Suppressor macrophage treated with lipopolysaccharide for 4 hours (primary cell): ENCODE results near the gene SERTAD3.
"Not testable (repeated sequence)": the region's sequence is repeated elsewhere in the genome, so short reads cannot be mapped to it uniquely, and the experiment has no call there.

Experiments
- DNase-seq: peaks from one replicate; pipeline ENCODE4 v3.0.0-alpha.2; 2020

The SERTAD3 gene, protein sequence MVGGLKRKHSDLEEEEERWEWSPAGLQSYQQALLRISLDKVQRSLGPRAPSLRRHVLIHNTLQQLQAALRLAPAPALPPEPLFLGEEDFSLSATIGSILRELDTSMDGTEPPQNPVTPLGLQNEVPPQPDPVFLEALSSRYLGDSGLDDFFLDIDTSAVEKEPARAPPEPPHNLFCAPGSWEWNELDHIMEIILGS

DNA sequence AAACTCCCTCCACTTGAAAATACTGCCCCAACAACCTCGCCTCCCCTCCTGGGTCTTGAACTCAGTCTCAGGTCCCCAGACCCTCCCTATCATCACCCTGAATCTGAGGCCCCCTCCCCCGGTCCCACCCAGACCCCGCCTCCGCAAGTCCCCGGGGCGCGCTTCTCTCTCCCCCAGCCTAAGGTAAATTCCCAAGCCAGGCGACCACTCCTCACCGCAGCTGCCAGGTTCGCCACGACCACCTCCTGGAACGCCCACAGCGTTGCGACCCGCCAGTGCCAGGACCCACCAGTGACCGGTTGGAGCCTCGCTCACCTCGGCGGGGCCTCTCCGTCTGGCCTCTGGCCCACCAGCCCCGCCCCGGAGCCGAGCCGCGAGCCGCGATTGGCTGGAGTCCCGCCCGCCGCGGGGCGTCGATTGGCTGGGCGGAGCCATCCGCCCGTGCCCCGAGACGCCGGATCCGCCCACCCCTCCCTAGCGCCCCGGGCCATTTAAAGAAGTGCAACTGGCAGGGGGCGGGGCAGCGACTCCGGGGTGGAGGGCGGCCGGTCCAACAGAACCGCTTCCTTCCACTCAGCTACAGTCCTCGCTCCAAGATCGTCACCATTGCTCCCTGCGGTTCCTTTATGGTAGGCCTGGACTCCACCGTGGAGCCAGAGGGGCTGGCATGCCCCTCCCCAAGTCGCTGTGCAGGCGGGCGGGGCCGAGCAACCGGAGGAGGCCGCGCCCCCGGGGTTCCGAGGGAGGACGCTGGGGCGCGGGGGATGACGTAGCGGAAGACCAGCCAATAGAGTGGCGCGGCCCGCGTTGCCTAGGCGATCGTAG is at the start of gene SERTAD3:
Gene SERTAD3, minus strand, starts transcription at position 336 of the 825 bp plus-strand sequence. CDS start 2,255 bp downstream, outside the sequence.
- peak; percentile 99 for DNase-seq

DNA sequence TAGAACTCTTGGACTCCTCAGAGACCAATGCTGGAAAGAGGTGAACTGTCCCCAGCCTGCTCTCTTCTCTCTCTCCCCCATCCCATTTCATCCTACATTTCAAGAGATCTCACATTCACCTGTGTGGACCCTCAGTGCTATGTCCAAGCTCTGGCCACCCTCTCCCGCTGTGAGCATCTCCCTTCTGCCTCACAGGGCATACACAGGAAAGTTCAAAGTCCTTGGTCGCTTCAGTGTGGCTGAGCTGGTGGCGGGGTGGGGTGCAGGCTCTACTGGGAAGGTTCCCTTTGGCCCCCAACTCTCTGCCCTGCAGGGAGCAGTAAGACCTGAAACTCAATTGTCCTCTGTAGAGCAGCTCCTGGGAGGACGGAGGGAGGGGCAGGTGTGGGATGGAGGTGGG is 49.6 kb upstream of the SERTAD3 start:
- no peak for DNase-seq

DNA sequence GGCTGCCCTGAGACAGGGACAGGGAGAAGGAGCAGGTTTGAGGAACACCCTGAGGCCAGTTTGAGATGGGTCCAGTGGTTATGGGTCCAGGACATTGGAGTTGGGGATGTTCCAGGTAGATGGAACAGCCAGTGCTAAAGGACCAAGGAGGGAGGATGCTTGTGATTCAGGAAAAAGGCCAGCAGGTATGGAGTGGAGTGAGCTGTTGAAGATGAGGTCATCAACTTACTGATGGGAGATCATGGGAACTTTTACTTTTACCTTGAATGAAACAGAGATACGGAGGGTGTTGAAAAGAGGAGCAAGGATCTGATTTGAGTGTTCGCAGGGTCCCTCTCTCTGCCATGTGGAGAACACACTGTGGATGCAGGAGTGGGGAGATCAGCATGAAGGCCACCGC is 48.1 kb upstream of the SERTAD3 start:
- no peak for DNase-seq

DNA sequence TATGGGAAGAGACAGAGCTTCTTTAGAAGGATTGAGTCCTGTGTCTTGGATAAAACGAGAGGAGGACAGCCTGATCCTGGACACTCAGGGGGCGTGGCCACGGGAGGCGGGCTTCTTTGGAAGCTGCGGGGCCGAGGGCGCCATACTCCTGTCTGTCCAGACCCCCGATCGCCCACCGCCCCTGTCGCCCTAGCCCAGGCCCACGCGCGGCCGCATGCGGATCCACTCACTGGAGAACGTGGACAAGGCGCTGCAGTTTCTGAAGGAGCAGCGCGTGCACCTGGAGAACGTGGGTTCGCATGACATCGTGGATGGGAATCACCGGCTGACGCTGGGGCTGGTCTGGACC is 45.7 kb upstream of the SERTAD3 start:
- no peak for DNase-seq

DNA sequence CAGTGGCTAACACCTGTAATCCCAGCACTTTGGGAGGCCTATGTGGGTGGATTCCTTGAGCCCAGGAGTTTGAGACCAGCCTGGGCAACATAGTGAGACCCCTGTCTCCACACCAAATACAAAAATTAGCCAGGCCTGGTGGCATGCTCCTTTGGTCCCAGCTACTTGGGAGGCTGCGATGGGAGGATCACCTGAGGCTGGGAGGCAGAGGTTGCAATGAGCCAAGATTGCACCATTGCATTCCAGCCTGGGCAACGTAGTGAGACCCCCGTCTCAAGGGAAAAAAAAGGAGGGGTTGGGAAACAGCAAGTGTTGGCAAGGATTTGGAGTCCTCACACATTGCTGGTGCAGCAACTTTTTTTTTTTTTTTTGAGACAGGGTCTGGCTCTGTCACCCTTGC is 41.9 kb upstream of the SERTAD3 start:
- no peak for DNase-seq

DNA sequence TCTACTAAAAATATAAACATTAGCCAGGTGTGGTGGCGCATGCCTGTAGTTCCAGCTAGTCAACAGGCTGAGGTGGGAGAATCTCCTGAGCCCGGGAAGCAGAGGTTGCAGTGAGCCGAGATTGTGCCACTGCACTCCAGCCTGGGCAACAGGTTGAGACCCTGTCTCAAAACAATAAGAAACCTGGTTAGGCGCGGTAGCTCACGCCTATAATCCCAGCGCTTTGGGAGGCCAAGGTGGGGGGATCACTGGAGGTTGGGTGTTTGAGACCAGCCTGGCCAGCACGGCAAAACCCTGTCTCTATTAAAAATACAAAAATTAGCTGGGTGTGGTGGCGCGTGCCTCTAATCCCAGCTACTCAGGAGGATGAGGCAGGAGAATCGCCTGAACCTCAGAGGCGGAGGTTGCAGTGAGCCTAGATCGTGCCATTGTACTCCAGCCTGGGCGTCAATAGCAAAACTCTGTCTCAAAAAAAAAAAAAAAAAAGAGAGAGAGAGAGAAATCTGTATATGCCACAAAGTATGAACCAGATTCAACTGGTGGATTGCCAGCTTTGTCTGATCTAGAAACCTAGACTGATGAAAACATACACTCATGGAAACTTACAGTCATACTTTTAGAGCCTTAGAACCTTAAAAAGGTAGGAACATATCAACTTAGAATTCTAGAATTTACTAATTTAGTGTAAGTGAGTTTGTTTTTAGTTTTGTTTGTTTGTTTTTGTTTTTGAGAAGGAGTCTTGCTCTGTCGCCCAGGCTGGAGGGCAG is 31.9 kb upstream of the SERTAD3 start:
- not testable (repeated sequence) for DNase-seq

DNA sequence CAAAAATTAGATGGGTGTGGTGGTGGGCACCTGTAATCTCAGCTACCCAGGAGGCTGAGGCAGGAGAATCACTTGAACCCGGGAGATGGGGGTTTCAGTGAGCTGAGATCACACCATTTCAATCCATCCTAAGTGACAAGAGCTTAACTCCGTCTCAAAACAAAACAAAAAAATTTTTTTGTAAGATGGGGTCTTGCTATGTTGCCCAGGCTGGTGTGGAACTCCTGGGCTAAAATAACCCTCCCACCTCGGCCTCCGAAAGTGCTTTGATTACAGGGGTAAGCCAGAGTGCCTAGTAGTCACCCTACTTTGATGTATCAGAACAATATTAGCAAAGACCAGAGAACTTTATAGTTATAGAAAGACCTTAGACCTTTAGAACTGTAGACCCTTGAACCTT is 30.6 kb upstream of the SERTAD3 start:
- no peak for DNase-seq

DNA sequence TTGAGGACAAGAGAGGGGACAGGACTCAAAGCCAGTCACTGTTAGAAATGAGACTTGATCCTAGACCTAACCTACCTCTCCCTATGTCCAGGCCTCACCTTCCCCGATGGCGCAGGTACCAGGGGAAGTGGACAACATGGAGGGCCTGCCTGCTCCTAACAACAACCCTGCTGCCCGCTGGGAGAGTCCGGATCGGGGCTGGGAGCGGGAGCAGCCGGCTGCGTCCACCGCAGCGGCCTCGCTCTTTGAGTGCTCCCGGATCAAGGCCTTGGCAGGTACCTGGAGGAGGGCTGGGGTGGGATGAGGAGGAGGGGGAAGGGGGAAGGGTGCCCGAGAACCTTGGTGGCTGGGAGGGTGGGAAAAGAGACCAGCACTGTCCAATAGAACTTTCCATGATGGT is 28.4 kb upstream of the SERTAD3 start:
- DNase-seq, result no peak

DNA sequence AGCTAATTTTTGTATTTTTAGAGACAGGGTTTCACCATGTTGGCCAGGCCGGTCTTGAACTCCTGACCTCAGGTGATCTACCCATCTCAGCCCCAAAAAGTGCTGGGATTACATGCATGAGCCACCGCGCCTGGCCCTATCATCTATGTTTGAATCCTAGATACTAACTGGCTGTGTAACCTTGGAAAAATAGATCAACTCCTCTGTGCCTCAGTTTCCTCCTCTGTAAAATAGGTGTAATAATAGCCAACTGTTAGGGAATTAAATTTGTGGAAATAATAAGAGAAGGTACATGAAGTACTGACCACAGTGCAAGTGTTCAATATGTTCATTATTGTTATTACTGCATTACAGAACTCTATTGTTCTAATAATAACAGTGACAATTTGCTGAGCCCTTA is 27.0 kb upstream of the SERTAD3 start:
- no peak for DNase-seq

DNA sequence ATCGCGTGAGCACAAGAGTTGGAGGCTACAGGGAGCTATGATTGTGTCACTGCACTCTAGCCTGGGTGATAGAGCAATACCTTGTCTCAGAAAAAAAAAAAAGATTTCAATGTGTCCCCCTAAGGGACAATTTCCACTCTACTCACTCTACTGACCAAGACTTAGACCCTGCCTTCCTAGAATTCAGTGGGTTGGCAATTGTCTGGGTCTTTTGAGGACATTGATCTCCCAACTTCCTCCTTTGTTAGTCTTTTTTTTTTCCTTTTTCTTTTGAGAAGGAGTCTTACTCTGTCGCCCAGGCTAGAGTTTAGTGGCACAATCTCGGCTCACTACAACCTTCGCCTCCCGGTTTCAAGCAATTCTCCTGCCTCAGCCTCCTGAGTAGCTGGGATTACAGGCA is 24.9 kb upstream of the SERTAD3 start:
- DNase-seq, result peak; percentile 10

DNA sequence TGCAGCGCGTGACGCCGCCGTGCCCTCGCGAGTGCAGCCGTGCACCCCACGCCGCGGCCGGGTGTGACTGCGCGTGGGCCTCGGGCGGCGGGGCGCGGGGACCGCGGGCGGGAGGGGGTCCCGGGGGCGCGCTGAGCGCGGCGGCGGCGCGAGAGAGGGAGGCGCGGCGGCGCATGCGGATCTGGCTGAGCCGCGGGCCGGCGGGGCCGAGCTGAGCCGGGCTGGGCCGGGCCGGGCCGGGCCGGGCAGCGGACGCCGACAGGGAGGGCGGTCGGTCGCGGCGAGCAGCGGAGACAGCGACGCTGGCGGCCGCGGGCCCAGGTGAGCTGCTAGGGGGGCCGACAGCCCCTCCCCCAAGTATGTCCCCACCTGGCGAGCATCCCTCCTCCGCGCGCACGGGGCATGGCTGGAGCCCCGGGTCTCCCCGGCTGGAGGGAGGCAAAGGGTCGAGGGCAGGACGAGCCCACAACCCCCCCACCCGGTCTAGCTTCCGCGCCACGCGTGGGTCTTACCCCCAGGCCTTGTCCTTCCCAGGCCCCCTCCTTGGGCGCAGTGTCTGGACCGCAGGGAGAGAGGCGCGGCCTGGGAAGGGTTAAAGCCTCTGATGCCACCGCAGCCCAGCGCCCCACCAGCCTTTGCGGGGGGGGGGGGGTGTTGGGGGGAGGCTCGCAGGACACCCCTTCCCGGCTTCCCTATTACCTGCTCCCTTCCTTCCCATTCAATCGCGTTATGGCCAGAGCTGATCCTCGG is 23.0 kb upstream of the SERTAD3 start, which contains the start of gene SPTBN4:
Gene SPTBN4, plus strand, starts transcription at position 17 of the 750 bp plus-strand sequence. CDS start 5,621 bp downstream, outside the sequence.
- no peak for DNase-seq

DNA sequence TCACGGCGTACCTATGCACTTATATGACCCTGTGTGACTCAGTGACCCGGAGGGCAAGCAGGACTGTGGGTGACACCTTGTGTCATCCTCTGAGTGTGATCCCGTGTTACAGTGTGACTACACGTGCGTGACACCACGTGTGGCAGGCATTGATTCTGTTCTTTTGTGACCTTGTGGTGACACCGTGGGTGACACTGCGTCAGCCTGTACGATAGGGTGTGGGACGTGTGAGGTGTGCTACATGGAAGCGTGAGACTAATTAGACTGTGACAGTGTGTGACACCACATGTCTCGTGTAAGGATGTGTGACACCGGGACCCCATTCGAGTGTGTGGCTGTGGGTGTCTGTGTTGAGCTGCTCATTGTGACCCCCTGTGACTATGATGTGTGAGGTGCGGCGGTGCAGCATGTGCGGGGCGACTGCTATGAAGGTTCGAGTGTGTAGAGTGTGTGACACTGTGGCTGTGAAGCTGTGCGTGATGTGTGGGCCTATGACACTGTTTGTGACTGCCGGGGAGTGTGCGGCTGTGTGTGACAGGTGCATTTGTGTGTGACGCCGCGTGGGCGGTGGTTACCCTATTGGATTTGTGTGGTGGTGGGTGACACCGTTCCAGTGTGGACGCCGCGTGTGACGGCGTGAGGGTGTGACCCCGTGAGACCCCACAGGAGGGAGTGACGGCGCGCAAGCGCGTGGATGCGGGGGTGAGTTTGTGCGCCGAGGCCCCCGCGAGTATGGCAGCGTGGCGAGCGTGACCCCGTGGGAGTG is 22.3 kb upstream of the SERTAD3 start:
- peak; percentile 78 for DNase-seq

DNA sequence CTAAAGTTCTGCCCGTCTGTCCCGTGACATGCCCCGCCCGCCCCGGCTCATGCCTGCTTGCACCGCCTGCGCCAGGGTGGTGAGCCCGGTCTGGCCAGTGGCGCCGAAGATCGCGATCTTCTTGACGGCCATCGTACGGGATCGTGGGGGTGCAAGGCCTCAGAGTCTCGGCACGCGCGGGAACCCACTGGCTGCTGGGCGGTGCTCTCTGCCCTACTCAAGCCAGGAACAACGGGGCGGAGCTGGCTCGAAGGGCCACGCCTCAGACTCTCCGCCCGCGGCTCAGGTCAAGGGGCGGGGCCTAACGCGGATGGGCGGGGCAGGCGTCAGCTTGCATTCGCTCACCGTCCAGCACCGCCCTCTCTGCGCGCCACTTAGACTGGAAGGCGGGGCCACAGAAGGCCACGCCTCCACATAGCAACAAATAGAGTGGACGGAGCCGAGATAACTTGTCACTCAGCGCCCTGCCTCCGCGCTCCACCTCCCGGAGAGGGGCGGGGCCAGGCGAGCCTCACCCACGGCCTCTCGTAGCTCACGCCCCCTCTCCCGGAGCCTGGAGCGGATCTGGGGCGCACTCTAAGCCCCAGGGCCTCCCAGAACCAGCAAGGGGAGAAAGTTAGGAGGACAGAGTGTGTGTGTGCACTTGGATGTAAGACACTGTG is 21.6 kb upstream of the SERTAD3 start, which contains the start of gene BLVRB:
Gene BLVRB, minus strand, starts transcription at position 189 of the 662 bp plus-strand sequence. Its CDS starts 57 bp downstream, at position 132.
- DNase-seq, result peak; percentile 100

DNA sequence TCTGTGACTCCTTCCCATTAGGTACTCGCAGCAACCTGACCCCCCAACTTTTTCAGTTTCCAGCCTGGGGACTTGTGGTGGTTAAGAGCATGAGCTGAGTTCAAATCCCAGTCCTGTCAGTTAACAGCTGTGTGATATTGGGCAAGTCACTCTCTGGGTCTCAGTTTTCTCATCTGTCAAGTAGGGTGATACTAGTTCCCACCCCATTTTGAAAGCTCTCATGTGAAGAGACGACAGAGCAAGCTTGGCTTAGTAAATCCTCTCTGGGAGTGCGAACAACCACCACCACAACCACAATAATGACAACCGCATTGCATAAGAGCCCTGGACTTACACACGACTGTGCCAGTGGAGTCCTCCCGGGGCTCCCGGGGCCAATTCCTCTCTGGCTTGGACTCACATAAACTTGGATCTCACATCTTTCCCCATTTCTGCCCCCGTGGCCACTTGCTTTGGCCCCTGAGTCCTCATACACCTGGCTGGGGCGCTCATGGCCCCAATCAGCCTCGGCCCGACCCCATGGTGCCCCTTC is 21.0 kb upstream of the SERTAD3 start:
- peak; percentile 85 for DNase-seq

DNA sequence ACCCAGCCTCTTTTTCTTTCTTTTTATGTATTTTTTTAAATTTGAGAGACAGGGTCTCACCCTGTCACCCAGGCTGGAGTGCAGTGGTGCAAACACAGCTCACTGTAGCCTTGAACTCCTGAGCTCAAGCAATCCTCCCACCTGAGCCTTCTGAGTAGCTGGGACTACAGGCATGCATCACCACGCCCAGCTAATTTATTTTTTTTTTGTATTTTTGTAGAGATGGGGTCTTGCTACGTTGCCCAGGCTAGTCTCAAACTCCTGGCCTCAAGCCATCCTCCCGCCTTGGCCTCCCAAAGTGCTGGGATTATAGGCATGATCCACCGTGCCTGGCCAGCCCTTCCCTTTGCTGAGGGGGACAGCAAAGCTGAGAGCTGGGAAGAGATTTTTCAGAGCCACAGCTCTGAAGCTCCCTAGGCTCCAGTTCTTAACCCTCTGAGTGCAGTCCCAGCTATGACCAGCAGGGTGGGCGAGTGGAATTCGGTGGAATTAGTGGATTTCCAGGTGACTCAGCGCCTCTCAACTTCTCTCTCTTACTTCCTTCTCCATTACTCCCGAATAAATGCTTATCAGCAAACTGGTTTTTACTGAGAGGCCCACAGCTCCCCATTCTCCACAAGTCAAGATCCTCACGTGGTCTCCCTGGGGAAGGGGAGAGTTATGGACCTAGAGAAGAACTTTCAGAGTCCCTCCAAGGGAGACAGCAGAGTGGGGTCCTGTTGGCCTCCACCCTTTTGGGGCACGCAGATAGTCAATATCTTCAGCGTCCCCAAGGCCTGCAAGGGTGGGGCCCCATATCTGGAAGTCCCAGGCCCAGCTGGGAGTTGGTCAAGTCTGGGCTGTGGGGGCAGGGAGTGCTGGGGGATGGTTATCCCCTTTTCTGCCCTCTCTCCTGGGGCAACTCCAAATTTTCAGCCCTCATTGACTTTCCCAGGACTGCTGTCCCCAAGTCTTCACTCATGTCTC is 20.2 kb upstream of the SERTAD3 start:
- DNase-seq, result peak; percentile 95

DNA sequence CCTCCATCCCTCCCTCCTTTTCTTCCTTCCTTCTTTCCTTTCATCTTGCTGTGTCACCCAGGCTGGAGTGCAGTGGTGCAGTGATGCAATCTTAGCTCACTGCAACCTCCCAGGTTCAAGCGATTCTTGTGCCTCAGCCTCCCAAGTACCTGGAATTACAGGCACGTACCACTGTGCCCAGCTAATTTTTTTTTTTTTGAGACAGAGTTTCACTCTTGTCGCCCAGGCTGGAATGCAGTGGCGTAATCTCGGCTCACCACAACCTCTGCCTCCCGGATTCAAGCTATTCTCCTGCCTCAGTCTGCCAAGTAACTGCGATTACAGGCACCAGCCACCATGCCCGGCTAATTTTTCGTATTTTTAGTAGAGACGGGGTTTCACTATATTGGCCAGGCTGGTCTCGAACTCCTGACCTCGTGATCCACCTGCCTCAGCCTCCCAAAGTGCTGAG is 19.5 kb upstream of the SERTAD3 start:
- peak; percentile 13 for DNase-seq

DNA sequence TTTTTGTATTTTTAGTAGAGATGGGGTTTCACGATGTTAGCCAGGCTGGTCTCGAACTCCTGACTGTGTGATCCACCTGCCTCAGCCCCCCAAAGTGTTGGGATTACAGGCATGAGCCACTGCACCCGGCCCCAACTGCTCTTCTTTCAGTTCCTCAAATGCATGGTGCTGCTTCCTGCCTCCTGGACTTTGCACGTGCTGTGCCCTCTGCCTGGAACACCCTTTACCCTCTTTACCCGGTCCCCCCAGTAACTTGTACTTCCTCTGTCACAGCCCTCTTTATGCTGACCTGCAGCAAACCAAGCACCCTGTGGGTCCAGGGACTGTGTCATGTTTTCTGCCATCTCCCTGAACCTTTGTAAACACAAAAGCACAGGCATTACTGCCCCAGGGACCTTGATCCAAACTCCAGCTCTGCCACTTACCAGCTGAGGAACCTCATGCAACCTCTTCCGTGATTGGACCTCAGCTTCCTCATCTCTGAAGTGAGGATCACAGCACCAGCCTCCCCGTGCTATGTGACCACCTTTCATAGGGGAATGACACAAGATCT is 17.6 kb upstream of the SERTAD3 start:
- DNase-seq, result peak; percentile 58

DNA sequence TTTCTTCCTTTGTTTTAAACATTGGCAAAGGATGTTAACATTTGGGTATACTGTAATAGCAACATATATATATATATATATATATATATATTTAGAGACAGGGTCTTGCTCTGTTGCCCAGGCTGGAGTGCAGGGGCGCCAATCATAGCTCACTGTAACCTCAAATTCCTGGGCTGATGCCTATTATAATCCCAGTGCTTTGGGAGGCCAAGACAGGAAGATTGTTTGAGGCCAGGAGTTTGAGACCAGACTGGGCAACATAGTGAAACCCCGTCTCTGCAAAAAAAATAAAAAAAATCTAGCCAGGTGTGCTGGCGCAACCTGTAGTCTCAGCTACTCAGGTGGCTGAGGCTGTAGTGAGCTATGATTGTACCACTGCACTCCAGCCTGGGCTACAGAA is 16.1 kb upstream of the SERTAD3 start:
- DNase-seq, result no peak

DNA sequence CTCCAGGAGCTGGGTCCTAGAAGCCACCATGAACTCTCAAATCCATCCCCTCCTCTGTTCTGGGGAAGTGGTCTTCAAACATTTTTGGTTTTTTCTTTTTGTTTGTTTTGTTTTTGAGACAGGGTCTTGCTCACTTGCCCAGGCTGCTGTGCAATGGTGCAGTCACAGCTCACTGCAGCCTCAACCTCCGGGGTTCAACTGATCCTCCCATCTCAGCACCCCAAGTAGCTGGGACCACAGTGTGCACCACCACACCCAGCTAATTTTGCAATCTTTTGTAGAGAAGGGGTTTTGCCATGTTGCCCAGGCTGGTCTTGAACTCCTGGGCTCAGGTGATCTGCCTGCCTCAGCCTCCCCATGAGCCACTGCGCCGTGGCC is 14.5 kb upstream of the SERTAD3 start:
- DNase-seq, result no peak
